Measurements from ENCODE around the gene SGMS1. TPM values are rescaled to one million over a fixed set of nuclear protein-coding genes. Genes with fewer than 3 reads are reported as not detected.

SGMS1 gene
- total RNA-seq, 1 donor from 2014 or later = 25.0 TPM

DNA sequence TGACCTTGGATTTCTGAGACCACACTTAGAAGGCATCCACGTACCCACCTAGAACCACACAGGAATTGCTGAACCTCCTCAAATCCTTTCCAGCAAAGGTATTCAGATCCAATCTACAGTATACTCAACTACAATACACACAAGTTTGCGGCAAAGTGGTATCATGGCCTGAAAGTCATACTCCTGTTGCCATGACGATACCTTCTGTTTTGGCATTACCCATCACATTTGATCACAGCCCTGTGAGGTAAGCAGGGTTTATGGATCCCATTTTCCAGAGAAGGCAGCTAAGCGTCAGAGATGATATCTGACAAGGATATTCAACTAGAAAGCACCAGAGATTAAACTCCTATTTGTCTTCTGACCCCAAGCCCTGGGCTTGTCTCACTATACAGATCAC, 32.8 kb downstream of the SGMS1 start:
- DNase-seq (ENCODE audit: low spot score, unreplicated experiment) = no peak
- no peak overlapping the region for H3K4me3 Mint-ChIP-seq (ENCODE audit: low read depth)
- H3K27ac Mint-ChIP-seq = no peak overlapping the region
- TF ChIP-seq, protein P1, sequence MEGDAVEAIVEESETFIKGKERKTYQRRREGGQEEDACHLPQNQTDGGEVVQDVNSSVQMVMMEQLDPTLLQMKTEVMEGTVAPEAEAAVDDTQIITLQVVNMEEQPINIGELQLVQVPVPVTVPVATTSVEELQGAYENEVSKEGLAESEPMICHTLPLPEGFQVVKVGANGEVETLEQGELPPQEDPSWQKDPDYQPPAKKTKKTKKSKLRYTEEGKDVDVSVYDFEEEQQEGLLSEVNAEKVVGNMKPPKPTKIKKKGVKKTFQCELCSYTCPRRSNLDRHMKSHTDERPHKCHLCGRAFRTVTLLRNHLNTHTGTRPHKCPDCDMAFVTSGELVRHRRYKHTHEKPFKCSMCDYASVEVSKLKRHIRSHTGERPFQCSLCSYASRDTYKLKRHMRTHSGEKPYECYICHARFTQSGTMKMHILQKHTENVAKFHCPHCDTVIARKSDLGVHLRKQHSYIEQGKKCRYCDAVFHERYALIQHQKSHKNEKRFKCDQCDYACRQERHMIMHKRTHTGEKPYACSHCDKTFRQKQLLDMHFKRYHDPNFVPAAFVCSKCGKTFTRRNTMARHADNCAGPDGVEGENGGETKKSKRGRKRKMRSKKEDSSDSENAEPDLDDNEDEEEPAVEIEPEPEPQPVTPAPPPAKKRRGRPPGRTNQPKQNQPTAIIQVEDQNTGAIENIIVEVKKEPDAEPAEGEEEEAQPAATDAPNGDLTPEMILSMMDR (IDR thresholded peaks at IDR 0.05; ENCODE audit: unreplicated experiment) = no peak
- no peaks in the 10 kb centered on the region for H3K9me3 Mint-ChIP-seq (ENCODE audit: low read depth)
- peaks cover 12% of the 10 kb centered on the region for H3K36me3 Mint-ChIP-seq (ENCODE audit: insufficient read depth)
- H3K4me1 Mint-ChIP-seq (ENCODE audit: low read depth) = no peaks in the 10 kb centered on the region
- H3K27me3 Mint-ChIP-seq = no peaks in the 10 kb centered on the region

DNA sequence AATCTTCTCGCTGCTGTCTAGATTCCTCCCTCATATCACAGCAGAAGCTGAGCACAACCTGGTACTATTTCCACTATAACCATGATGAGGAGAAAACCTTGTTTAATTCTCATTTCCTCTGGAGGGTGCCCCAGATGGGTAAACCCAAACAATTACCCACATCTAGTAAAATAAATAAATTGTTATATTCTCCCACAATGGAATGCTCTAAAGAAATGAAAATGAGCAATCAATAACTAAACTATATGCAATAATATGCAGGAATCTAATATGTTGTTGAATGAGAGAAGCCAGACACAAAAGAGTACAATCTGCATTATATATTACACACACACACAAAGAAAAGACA, 37.0 kb downstream of the SGMS1 start:
- Mint-ChIP-seq H3K4me1 (ENCODE audit: low read depth) (peaks cover 7% of the 10 kb centered on the region), H3K4me3 (ENCODE audit: low read depth) (no peak overlapping the region), H3K9me3 (ENCODE audit: low read depth) (no peaks in the 10 kb centered on the region), H3K36me3 (ENCODE audit: insufficient read depth) (peaks cover 14% of the 10 kb centered on the region), H3K27ac (peak overlapping the region; percentile 47), H3K27me3 (no peaks in the 10 kb centered on the region)
- TF ChIP-seq, protein P1 (IDR thresholded peaks at IDR 0.05; ENCODE audit: unreplicated experiment) = no peak
- no peak for DNase-seq (ENCODE audit: low spot score, unreplicated experiment)

DNA sequence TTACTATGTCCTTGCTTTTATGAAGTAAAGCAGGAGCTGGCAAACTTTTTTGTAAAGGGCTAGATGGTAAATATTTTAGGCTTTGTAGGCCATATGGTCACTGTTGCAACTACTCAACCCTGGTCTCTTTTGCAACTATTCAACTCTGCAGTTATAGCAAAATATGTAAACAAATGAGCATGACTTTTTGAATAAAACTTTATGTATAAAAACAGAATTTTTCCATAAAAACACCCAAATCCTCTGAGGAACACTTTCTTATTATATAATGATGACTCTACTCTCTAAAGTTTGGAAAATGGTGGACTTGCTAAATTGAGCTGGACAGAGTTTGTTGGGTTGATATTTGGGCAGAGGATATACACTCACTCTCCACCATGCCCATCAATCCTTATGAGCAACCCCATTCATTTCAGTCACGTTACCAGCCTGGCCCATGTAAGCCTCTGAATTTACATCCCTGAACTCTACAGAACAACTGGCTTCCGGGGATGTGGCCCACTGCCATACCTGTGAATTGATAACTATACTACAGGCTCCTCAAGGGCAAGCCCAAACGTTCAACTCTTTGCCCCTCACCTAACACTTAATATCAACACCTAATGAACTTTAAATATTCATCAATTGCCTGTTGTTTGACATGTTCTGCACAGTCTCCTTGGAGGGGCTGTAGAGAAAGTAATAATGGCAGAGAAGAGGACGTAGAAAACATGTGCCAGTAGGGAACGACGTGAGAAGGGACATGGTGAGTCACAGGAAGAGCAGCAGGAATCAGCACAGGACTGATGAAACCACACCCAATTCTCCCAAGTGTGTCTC, 37.6 kb downstream of the SGMS1 start:
- H3K4me3 Mint-ChIP-seq (ENCODE audit: low read depth) = no peak overlapping the region
- TF ChIP-seq, protein P1 (IDR thresholded peaks at IDR 0.05; ENCODE audit: unreplicated experiment) = no peak
- H3K9me3 Mint-ChIP-seq (ENCODE audit: low read depth) = no peaks in the 10 kb centered on the region
- H3K4me1 Mint-ChIP-seq (ENCODE audit: low read depth) = peaks cover 11% of the 10 kb centered on the region
- no peak for DNase-seq (ENCODE audit: low spot score, unreplicated experiment)
- peak overlapping the region; percentile 47 for H3K27ac Mint-ChIP-seq
- no peaks in the 10 kb centered on the region for H3K27me3 Mint-ChIP-seq
- peaks cover 14% of the 10 kb centered on the region for H3K36me3 Mint-ChIP-seq (ENCODE audit: insufficient read depth)

DNA sequence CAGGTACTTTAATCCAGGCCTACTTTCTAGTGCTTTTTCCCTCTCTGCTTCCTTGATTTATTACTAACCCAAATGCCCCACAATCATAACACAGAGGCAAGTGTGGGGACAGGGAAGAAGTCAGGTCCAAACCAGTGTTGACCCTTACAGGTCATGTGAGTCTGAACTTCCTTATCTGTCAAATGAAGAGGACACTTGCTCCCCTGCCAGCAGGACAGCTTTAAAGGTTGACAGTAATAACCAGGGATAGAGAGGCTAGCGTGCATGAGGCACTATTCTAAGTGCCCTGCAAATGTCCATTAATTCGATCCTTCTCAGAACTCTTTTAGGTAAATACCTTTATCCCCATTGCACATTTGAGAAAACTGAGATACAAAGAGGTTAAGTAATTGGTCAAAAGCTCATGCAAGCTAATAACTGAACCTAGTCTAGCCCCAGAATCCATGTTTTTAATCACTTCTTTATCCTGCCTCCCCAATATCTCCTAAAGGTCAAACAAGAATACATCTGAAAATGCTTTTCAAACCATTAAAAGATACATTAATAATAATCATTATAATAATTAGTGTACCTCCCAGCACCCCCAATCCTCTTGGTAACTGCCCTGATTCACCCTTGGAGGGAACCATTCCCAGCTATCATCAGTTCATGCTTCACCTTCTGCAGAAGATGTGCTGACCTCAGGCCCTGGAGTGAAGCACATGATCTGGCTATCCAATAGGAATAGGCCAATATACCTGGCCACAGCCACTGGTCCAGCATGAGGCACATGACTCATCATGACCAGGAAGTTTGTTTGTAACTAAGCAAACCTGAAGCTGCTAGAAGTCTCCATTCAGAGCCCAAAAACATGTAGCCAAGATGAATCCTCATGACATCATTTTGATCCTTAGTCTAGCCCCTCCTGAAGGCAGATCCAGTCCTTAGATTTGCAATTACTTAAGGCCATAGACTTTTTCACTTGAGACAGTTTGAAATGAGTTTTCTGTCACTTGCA, 40.7 kb downstream of the SGMS1 start:
- no peaks in the 10 kb centered on the region for H3K27me3 Mint-ChIP-seq
- DNase-seq (ENCODE audit: low spot score, unreplicated experiment) = no peak
- no peaks in the 10 kb centered on the region for H3K9me3 Mint-ChIP-seq (ENCODE audit: low read depth)
- H3K4me3 Mint-ChIP-seq (ENCODE audit: low read depth) = no peak overlapping the region
- TF ChIP-seq, protein P1 (IDR thresholded peaks at IDR 0.05; ENCODE audit: unreplicated experiment) = no peak
- H3K4me1 Mint-ChIP-seq (ENCODE audit: low read depth) = peaks cover 42% of the 10 kb centered on the region
- H3K27ac Mint-ChIP-seq = peak overlapping the region; percentile 49
- peaks cover 9% of the 10 kb centered on the region for H3K36me3 Mint-ChIP-seq (ENCODE audit: insufficient read depth)

DNA sequence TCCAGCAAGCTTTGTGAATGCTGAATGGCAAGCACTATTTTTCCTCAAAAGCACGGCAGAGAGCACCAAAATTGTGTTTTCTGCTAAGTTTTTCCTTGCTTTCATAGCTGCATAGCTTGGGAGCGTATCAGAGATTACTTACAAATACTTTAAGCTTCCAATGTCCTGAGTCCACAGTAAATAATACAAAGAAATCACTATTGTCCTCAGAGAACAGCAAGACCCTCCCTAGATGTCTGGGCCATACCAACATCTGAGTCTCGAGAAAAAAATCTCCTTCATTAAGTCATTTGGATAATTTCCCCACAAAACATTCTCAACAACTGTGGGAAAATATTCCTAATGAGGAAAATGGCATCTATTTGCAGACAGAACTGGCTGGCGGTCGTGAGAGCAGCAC, 41.7 kb downstream of the SGMS1 start:
- DNase-seq (ENCODE audit: low spot score, unreplicated experiment) = no peak
- no peaks in the 10 kb centered on the region for H3K9me3 Mint-ChIP-seq (ENCODE audit: low read depth)
- H3K27ac Mint-ChIP-seq = peak overlapping the region; percentile 25

More for the DNA sequence above, 41.7 kb downstream of the SGMS1 start:
- TF ChIP-seq, protein P1 (IDR thresholded peaks at IDR 0.05; ENCODE audit: unreplicated experiment) = no peak
- Mint-ChIP-seq H3K4me3 (ENCODE audit: low read depth) (no peak overlapping the region), H3K27me3 (no peaks in the 10 kb centered on the region), H3K36me3 (ENCODE audit: insufficient read depth) (peaks cover 6% of the 10 kb centered on the region), H3K4me1 (ENCODE audit: low read depth) (peaks cover 52% of the 10 kb centered on the region)

Data from progenitor cell of endocrine pancreas (in vitro differentiated cells).